Sciatic nerve (tissue), 2 donors: ENCODE results near the gene C2CD4C. TPM values are rescaled to one million over a fixed set of nuclear protein-coding genes. Genes with fewer than 3 reads are reported as not detected.
"Not testable (repeated sequence)": the region's sequence is repeated elsewhere in the genome, so short reads cannot be mapped to it uniquely, and the experiment has no call there.

ENCODE experiments used
- ATAC-seq: fragments of 200-7000 bp; cut with Tn5 transposase; one replicate; pipeline ENCODE4 v1.9.1; 2020; ENCODE audit warnings: mild to moderate bottlenecking, moderate library complexity
- DNase-seq: peaks from one replicate; pipeline ENCODE4 v3.0.0-alpha.2; 2020; ENCODE audit warnings: low spot score
- intact Hi-C: fragments of 100-400 bp; cut with DNase I; formaldehyde crosslinking; loops from one replicate; pipeline ENCODE4 v1.14.2; 2022
- total RNA-seq: library from RNA; stranded (reverse); fragmentation: NEBNext Ultra II Directional; extraction: Animal tissue kit (Norgen Biotek cat#: 25700); gene quantifications from one replicate; pipeline ENCODE4 v1.2.1, GENCODE V29; 2021
- donor health status: DM: no; HTN: no; CAD: no.
- donor health status: DM: no; HTN: no; CAD: no.

Gene C2CD4C
- total RNA-seq, 1 donor from 2014 or later, result 2.8 TPM

- DNase-seq (no peak), ATAC-seq (no peak)
- intact Hi-C loops, result no loop called here
These were observed 31.7 kb upstream of the C2CD4C start for GRCh38 chr19:440391-441212.

- ATAC-seq, result no peak
- intact Hi-C loops, result no loop called here
- DNase-seq, result no peak
These were observed 30.4 kb upstream of the C2CD4C start for GRCh38 chr19:439167-439900.

GRCh38 chr19:438416-438958 lies 29.5 kb upstream of the C2CD4C start:
- ATAC-seq (no peak), DNase-seq (no peak)
- intact Hi-C loops, result no loop called here

- intact Hi-C loops, result no loop called here
- ATAC-seq (no peak), DNase-seq (no peak)
These were observed 28.1 kb upstream of the C2CD4C start for GRCh38 chr19:437041-437440.

- intact Hi-C loops, result no loop called here
- DNase-seq (no peak), ATAC-seq (no peak)
These were observed 27.5 kb upstream of the C2CD4C start for GRCh38 chr19:436413-436950.

- DNase-seq (no peak), ATAC-seq (no peak)
- intact Hi-C loops, result no loop called here
These were observed 26.9 kb upstream of the C2CD4C start for GRCh38 chr19:435707-436412.

GRCh38 chr19:435056-435706 lies 26.2 kb upstream of the C2CD4C start:
- intact Hi-C loops, result no loop called here
- ATAC-seq, result no peak
- DNase-seq, result no peak

GRCh38 chr19:434152-434960 lies 25.4 kb upstream of the C2CD4C start:
- DNase-seq (no peak), ATAC-seq (no peak)
- intact Hi-C loops, result no loop called here

GRCh38 chr19:430701-431100 lies 21.8 kb upstream of the C2CD4C start:
- DNase-seq (no peak), ATAC-seq (no peak)
- intact Hi-C loops, result no loop called here

GRCh38 chr19:428149-428548 lies 19.2 kb upstream of the C2CD4C start:
- DNase-seq (no peak), ATAC-seq (no peak)
- intact Hi-C loops, result no loop called here

GRCh38 chr19:427675-428074 lies 18.7 kb upstream of the C2CD4C start:
- intact Hi-C loops, ATAC-seq, DNase-seq: not testable (repeated sequence)

- no peak for DNase-seq
- ATAC-seq, result no peak
- intact Hi-C loops, result no loop called here
These were observed 17.9 kb upstream of the C2CD4C start for GRCh38 chr19:426725-427445.

GRCh38 chr19:425056-425455 lies 16.1 kb upstream of the C2CD4C start:
- DNase-seq (no peak), ATAC-seq (no peak)
- intact Hi-C loops, result no loop called here

- intact Hi-C loops, result no loop called here
- ATAC-seq, result no peak
- DNase-seq, result no peak
These were observed 15.6 kb upstream of the C2CD4C start for GRCh38 chr19:424546-424945.

GRCh38 chr19:423691-424466 lies 14.9 kb upstream of the C2CD4C start:
- intact Hi-C loops, result no loop called here

GRCh38 chr19:422917-423226 lies 13.9 kb upstream of the C2CD4C start:
- DNase-seq, intact Hi-C loops, ATAC-seq: not testable (repeated sequence)

More at GRCh38 chr19:423691-424466, 14.9 kb upstream of the C2CD4C start:
- no peak for DNase-seq
- no peak for ATAC-seq
